ENCODE results near the gene ADAMTS2. TPM values are rescaled to one million over a fixed set of nuclear protein-coding genes. Genes with fewer than 3 reads are reported as not detected.

Gene ADAMTS2
- total RNA-seq, 2 experiments from 2014 or later = not detected

GRCh38 chr5:179199246-179199645 is 146.0 kb downstream of the ADAMTS2 start:
- Mint-ChIP-seq H3K27ac (no peak overlapping the region), H3K9me3 (no peaks in the 10 kb centered on the region), H3K27me3 (no peaks in the 10 kb centered on the region), H3K4me3 (no peak overlapping the region), H3K4me1 (no peaks in the 10 kb centered on the region), H3K36me3 (no peaks in the 10 kb centered on the region)
- POLR2A ChIA-PET = no interaction called here
- DNase-seq = no peak
- no peak for ATAC-seq (ENCODE audit: low read depth)

- POLR2A ChIA-PET = no interaction called here
- Mint-ChIP-seq H3K4me1 (no peaks in the 10 kb centered on the region), H3K36me3 (no peaks in the 10 kb centered on the region), H3K4me3 (no peak overlapping the region), H3K9me3 (no peaks in the 10 kb centered on the region), H3K27me3 (no peaks in the 10 kb centered on the region), H3K27ac (no peak overlapping the region)
- ATAC-seq (ENCODE audit: low read depth) = no peak
- no peak for DNase-seq
Measured at GRCh38 chr5:179198825-179199224, 146.4 kb downstream of the ADAMTS2 start.

- no peak overlapping the region for H3K27ac Mint-ChIP-seq
- no peak for DNase-seq
- H3K4me1 Mint-ChIP-seq = no peaks in the 10 kb centered on the region
- H3K36me3 Mint-ChIP-seq = no peaks in the 10 kb centered on the region
- no peaks in the 10 kb centered on the region for H3K27me3 Mint-ChIP-seq
- no peak overlapping the region for H3K4me3 Mint-ChIP-seq
- POLR2A ChIA-PET = no interaction called here
- no peaks in the 10 kb centered on the region for H3K9me3 Mint-ChIP-seq
- no peak for ATAC-seq (ENCODE audit: low read depth)
Measured at GRCh38 chr5:179196405-179197079, 148.7 kb downstream of the ADAMTS2 start.

GRCh38 chr5:179195561-179196404 is 149.5 kb downstream of the ADAMTS2 start:
- no peak for ATAC-seq (ENCODE audit: low read depth)
- no peaks in the 10 kb centered on the region for H3K27me3 Mint-ChIP-seq
- POLR2A ChIA-PET = no interaction called here
- H3K4me1 Mint-ChIP-seq = no peaks in the 10 kb centered on the region
- peak; percentile 15 for DNase-seq
- H3K4me3 Mint-ChIP-seq = no peak overlapping the region
- H3K9me3 Mint-ChIP-seq = no peaks in the 10 kb centered on the region
- H3K27ac Mint-ChIP-seq = no peak overlapping the region
- no peaks in the 10 kb centered on the region for H3K36me3 Mint-ChIP-seq

- no peak for DNase-seq
- Mint-ChIP-seq H3K9me3 (no peaks in the 10 kb centered on the region), H3K27ac (no peak overlapping the region), H3K4me3 (no peak overlapping the region), H3K27me3 (no peaks in the 10 kb centered on the region), H3K4me1 (no peaks in the 10 kb centered on the region), H3K36me3 (no peaks in the 10 kb centered on the region)
- POLR2A ChIA-PET = no interaction called here
- no peak for ATAC-seq (ENCODE audit: low read depth)
Measured at GRCh38 chr5:179194941-179195381, 150.3 kb downstream of the ADAMTS2 start.

GRCh38 chr5:179194201-179194910 is 150.9 kb downstream of the ADAMTS2 start:
- no peaks in the 10 kb centered on the region for H3K4me1 Mint-ChIP-seq
- POLR2A ChIA-PET = no interaction called here
- H3K4me3 Mint-ChIP-seq = no peak overlapping the region
- H3K27me3 Mint-ChIP-seq = no peaks in the 10 kb centered on the region
- H3K9me3 Mint-ChIP-seq = no peaks in the 10 kb centered on the region
- ATAC-seq (ENCODE audit: low read depth) = no peak
- no peaks in the 10 kb centered on the region for H3K36me3 Mint-ChIP-seq
- DNase-seq = peak; percentile 10
- H3K27ac Mint-ChIP-seq = no peak overlapping the region

GRCh38 chr5:179193746-179194145 is 151.5 kb downstream of the ADAMTS2 start:
- ATAC-seq (ENCODE audit: low read depth) (no peak), DNase-seq (peak; percentile 8)
- Mint-ChIP-seq H3K4me3 (no peak overlapping the region), H3K27me3 (no peaks in the 10 kb centered on the region), H3K27ac (no peak overlapping the region), H3K4me1 (no peaks in the 10 kb centered on the region), H3K9me3 (no peaks in the 10 kb centered on the region), H3K36me3 (no peaks in the 10 kb centered on the region)
- POLR2A ChIA-PET = no interaction called here

- Mint-ChIP-seq H3K27me3 (no peaks in the 10 kb centered on the region), H3K27ac (no peak overlapping the region), H3K4me1 (no peaks in the 10 kb centered on the region), H3K9me3 (no peaks in the 10 kb centered on the region), H3K4me3 (no peak overlapping the region), H3K36me3 (no peaks in the 10 kb centered on the region)
- POLR2A ChIA-PET = no interaction called here
- ATAC-seq (ENCODE audit: low read depth) (no peak), DNase-seq (peak; percentile 10)
Measured at GRCh38 chr5:179192891-179193470, 152.3 kb downstream of the ADAMTS2 start.

GRCh38 chr5:179192185-179192890 is 152.9 kb downstream of the ADAMTS2 start:
- H3K9me3 Mint-ChIP-seq = no peaks in the 10 kb centered on the region
- DNase-seq = peak; percentile 10
- no peak for ATAC-seq (ENCODE audit: low read depth)
- H3K27me3 Mint-ChIP-seq = no peaks in the 10 kb centered on the region
- no peaks in the 10 kb centered on the region for H3K36me3 Mint-ChIP-seq
- POLR2A ChIA-PET = no interaction called here
- no peak overlapping the region for H3K27ac Mint-ChIP-seq
- no peaks in the 10 kb centered on the region for H3K4me1 Mint-ChIP-seq
- H3K4me3 Mint-ChIP-seq = no peak overlapping the region

- no peaks in the 10 kb centered on the region for H3K9me3 Mint-ChIP-seq
Measured at GRCh38 chr5:179191506-179192184, 153.6 kb downstream of the ADAMTS2 start.

GRCh38 chr5:179190851-179191505 is 154.3 kb downstream of the ADAMTS2 start:
- DNase-seq = peak; percentile 12
- Mint-ChIP-seq H3K4me1 (no peaks in the 10 kb centered on the region), H3K36me3 (no peaks in the 10 kb centered on the region), H3K27me3 (no peaks in the 10 kb centered on the region), H3K9me3 (no peaks in the 10 kb centered on the region), H3K27ac (no peak overlapping the region), H3K4me3 (no peak overlapping the region)
- POLR2A ChIA-PET = no interaction called here
- ATAC-seq (ENCODE audit: low read depth) = no peak

More at GRCh38 chr5:179191506-179192184, 153.6 kb downstream of the ADAMTS2 start:
- peak; percentile 13 for DNase-seq
- Mint-ChIP-seq H3K4me3 (no peak overlapping the region), H3K27me3 (no peaks in the 10 kb centered on the region), H3K27ac (no peak overlapping the region), H3K36me3 (no peaks in the 10 kb centered on the region), H3K4me1 (no peaks in the 10 kb centered on the region)
- ATAC-seq (ENCODE audit: low read depth) = no peak
- POLR2A ChIA-PET = no interaction called here

GRCh38 chr5:179188636-179189035 is 156.6 kb downstream of the ADAMTS2 start:
- Mint-ChIP-seq H3K4me1 (no peaks in the 10 kb centered on the region), H3K9me3 (no peaks in the 10 kb centered on the region), H3K36me3 (no peaks in the 10 kb centered on the region), H3K27me3 (no peaks in the 10 kb centered on the region), H3K27ac (no peak overlapping the region), H3K4me3 (no peak overlapping the region)
- no peak for ATAC-seq (ENCODE audit: low read depth)
- POLR2A ChIA-PET = no interaction called here
- DNase-seq = no peak
